Glutamatergic neuron (in vitro differentiated cells): Measurements from ENCODE around the gene FOXN1. TPM values are rescaled to one million over a fixed set of nuclear protein-coding genes. Genes with fewer than 3 reads are reported as not detected.

Source experiments
- DNase-seq: peaks from one replicate; pipeline ENCODE4 v3.0.0; 2022
- H3K27ac Mint-ChIP-seq: one replicate; pipeline ENCODE4 v1.8.0; 2020; ENCODE audit warnings: mild to moderate bottlenecking, mixed read lengths, inconsistent platforms; ENCODE audit not compliant: unreplicated experiment
- H3K27me3 Mint-ChIP-seq: one replicate; pipeline ENCODE4 v1.8.0; 2020; ENCODE audit warnings: mild to moderate bottlenecking, moderate library complexity, mixed read lengths, inconsistent platforms; ENCODE audit not compliant: unreplicated experiment
- H3K36me3 Mint-ChIP-seq: one replicate; pipeline ENCODE4 v1.8.0; 2020; ENCODE audit warnings: mild to moderate bottlenecking, mixed read lengths, inconsistent platforms; ENCODE audit not compliant: unreplicated experiment
- H3K4me1 Mint-ChIP-seq: one replicate; pipeline ENCODE4 v1.8.0; 2020; ENCODE audit warnings: mild to moderate bottlenecking, low read depth, mixed read lengths, inconsistent platforms; ENCODE audit not compliant: unreplicated experiment
- H3K4me3 Mint-ChIP-seq: one replicate; pipeline ENCODE4 v1.8.0; 2020; ENCODE audit warnings: mild to moderate bottlenecking, mixed read lengths, inconsistent platforms; ENCODE audit not compliant: unreplicated experiment
- H3K9me3 Mint-ChIP-seq: one replicate; pipeline ENCODE4 v1.8.0; 2020; ENCODE audit warnings: mild to moderate bottlenecking, moderate library complexity, mixed read lengths, inconsistent platforms; ENCODE audit not compliant: unreplicated experiment
- CTCF ChIP-seq: fragments of 200-600 bp; sonication (generic); IDR thresholded peaks from one replicate; pipeline ENCODE4 v1.5.0; 2021; ENCODE audit not compliant: partially characterized antibody, unreplicated experiment
- total RNA-seq: library from RNA; stranded (reverse); fragmentation: NEBNext Ultra II Directional; extraction: Animal tissue kit (Norgen Biotek cat#: 25700); gene quantifications from one replicate; pipeline ENCODE4 v1.2.1, GENCODE V29; 2021; ENCODE audit not compliant: unreplicated experiment

FOXN1 gene
- total RNA-seq, 1 donor from 2014 or later, result not detected

- TF ChIP-seq CTCF, result peak; percentile 96
- Mint-ChIP-seq H3K4me1 (peaks cover 15% of the 10 kb centered on the region), H3K4me3 (no peak overlapping the region), H3K27me3 (peaks cover 13% of the 10 kb centered on the region), H3K9me3 (peaks cover 2% of the 10 kb centered on the region), H3K27ac (no peak overlapping the region), H3K36me3 (no peaks in the 10 kb centered on the region)
- peak; percentile 81 for DNase-seq
Measured at GRCh38 chr17:28547623-28548416, 41.7 kb downstream of the FOXN1 start.

- Mint-ChIP-seq H3K9me3 (peaks cover 3% of the 10 kb centered on the region), H3K4me3 (no peak overlapping the region), H3K36me3 (no peaks in the 10 kb centered on the region), H3K4me1 (peaks cover 16% of the 10 kb centered on the region), H3K27me3 (peaks cover 13% of the 10 kb centered on the region), H3K27ac (no peak overlapping the region)
- DNase-seq, result no peak
- TF ChIP-seq CTCF, result peak; percentile 51
Measured at GRCh38 chr17:28548417-28549130, 42.4 kb downstream of the FOXN1 start.

- H3K27ac Mint-ChIP-seq, result no peak overlapping the region
- no peak for DNase-seq
- H3K9me3 Mint-ChIP-seq, result peaks cover 6% of the 10 kb centered on the region
- H3K4me3 Mint-ChIP-seq, result no peak overlapping the region
- peaks cover 13% of the 10 kb centered on the region for H3K27me3 Mint-ChIP-seq
- H3K36me3 Mint-ChIP-seq, result no peaks in the 10 kb centered on the region
- peaks cover 16% of the 10 kb centered on the region for H3K4me1 Mint-ChIP-seq
- TF ChIP-seq CTCF, result no peak
Measured at GRCh38 chr17:28549236-28550132, 43.3 kb downstream of the FOXN1 start.

GRCh38 chr17:28550858-28551257, 44.7 kb downstream of the FOXN1 start:
- no peak overlapping the region for H3K27ac Mint-ChIP-seq
- DNase-seq, result no peak
- TF ChIP-seq CTCF, result no peak
- H3K4me3 Mint-ChIP-seq, result peak overlapping the region; percentile 94
- H3K9me3 Mint-ChIP-seq, result peaks cover 6% of the 10 kb centered on the region
- peaks cover 11% of the 10 kb centered on the region for H3K27me3 Mint-ChIP-seq
- no peaks in the 10 kb centered on the region for H3K36me3 Mint-ChIP-seq
- peaks cover 14% of the 10 kb centered on the region for H3K4me1 Mint-ChIP-seq
